Measurements from ENCODE around the gene B3GALT6.

Gene B3GALT6

GRCh38 chr1:1197551-1198422 is 34.2 kb upstream of the B3GALT6 start (continued):
- TF ChIP-seq ZNF391 (tag by site-specific recombination; IDR thresholded peaks at IDR 0.05; ENCODE audit: borderline replicate concordance, low read depth) (no peak), SETDB1 (IDR thresholded peaks at IDR 0.05; ENCODE audit: insufficient read length, low read length) (no peak), ZNF394 (tag by site-specific recombination; IDR thresholded peaks at IDR 0.05; ENCODE audit: borderline replicate concordance) (no peak), ZNF184 (tag by site-specific recombination; IDR thresholded peaks at IDR 0.05) (no peak), GLIS1 (tag by site-specific recombination; IDR thresholded peaks at IDR 0.05) (no peak)

- Histone ChIP-seq H3K4me1 (ENCODE audit: control insufficient read depth, insufficient read depth, low read length) (no peaks in the 10 kb centered on the region), H3K9me3 (ENCODE audit: control insufficient read depth, insufficient read depth, low read depth, low read length) (no peaks in the 10 kb centered on the region), H3K27ac (ENCODE audit: extremely low read depth, low read depth, low read length) (no peak overlapping the region), H3K4me3 (ENCODE audit: low read depth, low read length) (no peak overlapping the region), H3K36me3 (ENCODE audit: control insufficient read depth in 2 of 2, insufficient read depth in 1 of 2, low read length in 2 of 2) (no peaks in the 10 kb centered on the region)
- ChIA-PET CTCF (no interaction called here), POLR2A (interaction anchor here (0.9 kb wide), 1 partner anchor 17 kb away, joined by 3 read pairs; no protein-coding TSS in a partner anchor)
- no peak for TF ChIP-seq BCL11A (tag by site-specific recombination; IDR thresholded peaks at IDR 0.05; ENCODE audit: low read depth)
- no peak for TF ChIP-seq MZF1 (tag by site-specific recombination; IDR thresholded peaks at IDR 0.05; ENCODE audit: borderline replicate concordance)
- TF ChIP-seq ZNF114 (tag by site-specific recombination; IDR thresholded peaks at IDR 0.05): no peak
- TF ChIP-seq ZBTB6 (tag by site-specific recombination; IDR thresholded peaks at IDR 0.05): no peak
- TF ChIP-seq INSM2 (tag by site-specific recombination; IDR thresholded peaks at IDR 0.05): no peak
- TF ChIP-seq ZNF140 (tag by site-specific recombination; IDR thresholded peaks at IDR 0.05): no peak
- TF ChIP-seq KLF8 (tag by site-specific recombination; IDR thresholded peaks at IDR 0.05): no peak
- TF ChIP-seq REPIN1 (tag by site-specific recombination; IDR thresholded peaks at IDR 0.05; ENCODE audit: low read depth): no peak
- no peak for TF ChIP-seq PRDM10 (tag by site-specific recombination; IDR thresholded peaks at IDR 0.05)
Observed at GRCh38 chr1:1198423-1199140, 33.5 kb upstream of the B3GALT6 start.
